Choroid plexus epithelial cell (primary cell): Measurements from ENCODE around the gene GNA15.
A peak's percentile ranks its signal among the peaks of the same experiment; 100 is the strongest.
"Not testable (repeated sequence)": the region's sequence is repeated elsewhere in the genome, so short reads cannot be mapped to it uniquely, and the experiment has no call there.

Experiments used
- DNase-seq: peaks from one replicate; pipeline ENCODE4 v3.0.0-alpha.2; 2010; ENCODE audit warnings: low read depth
- H3K4me3 ChIP-seq: 2 replicates; pipeline ENCODE4 v1.5.1; 2011; ENCODE audit warnings: low read depth, mild to moderate bottlenecking, control low read depth, low read length, moderate library complexity
- TF ChIP-seq, protein P1 (sequence below): conservative IDR thresholded peaks from 2 replicates; pipeline ENCODE4 v1.5.1; 2011; ENCODE audit warnings: low read depth, mild to moderate bottlenecking, control low read depth, inconsistent platforms, low read length, moderate library complexity

Gene GNA15

DNA sequence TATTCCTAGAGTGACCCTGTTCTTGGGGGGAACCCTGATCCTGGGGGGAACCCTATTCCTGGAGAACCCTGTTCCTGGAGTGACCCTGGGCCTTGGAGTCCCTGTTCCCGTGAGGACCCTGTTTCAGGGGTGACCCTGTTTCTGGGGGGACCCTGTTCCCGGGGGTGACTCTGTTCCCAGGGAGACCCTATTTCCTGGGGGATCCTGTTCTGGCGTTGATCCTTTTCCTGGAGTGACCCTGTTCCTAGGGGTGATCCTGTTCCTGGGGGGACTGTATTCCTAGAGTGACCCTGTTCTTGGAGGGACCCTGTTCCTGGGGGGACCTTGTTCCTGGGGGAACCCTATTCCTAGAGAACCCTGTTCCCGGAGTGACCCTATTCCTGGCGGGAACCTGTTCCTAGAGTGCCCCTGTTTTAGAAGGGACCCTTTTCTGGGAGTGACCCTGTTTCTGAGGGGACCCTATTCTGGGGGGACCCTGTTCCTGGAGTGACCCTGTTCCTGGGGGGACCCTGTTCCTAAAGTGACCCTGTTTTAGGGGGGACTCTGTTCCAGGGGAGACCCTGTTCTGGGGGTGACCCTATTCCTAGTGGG, 15.0 kb downstream of the GNA15 start:
- TF ChIP-seq, protein P1, sequence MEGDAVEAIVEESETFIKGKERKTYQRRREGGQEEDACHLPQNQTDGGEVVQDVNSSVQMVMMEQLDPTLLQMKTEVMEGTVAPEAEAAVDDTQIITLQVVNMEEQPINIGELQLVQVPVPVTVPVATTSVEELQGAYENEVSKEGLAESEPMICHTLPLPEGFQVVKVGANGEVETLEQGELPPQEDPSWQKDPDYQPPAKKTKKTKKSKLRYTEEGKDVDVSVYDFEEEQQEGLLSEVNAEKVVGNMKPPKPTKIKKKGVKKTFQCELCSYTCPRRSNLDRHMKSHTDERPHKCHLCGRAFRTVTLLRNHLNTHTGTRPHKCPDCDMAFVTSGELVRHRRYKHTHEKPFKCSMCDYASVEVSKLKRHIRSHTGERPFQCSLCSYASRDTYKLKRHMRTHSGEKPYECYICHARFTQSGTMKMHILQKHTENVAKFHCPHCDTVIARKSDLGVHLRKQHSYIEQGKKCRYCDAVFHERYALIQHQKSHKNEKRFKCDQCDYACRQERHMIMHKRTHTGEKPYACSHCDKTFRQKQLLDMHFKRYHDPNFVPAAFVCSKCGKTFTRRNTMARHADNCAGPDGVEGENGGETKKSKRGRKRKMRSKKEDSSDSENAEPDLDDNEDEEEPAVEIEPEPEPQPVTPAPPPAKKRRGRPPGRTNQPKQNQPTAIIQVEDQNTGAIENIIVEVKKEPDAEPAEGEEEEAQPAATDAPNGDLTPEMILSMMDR, result no peak
- H3K4me3 ChIP-seq, result no peak overlapping the region
- DNase-seq, result no peak

- TF ChIP-seq, protein P1, result no peak
- DNase-seq, result no peak
- no peak overlapping the region for H3K4me3 ChIP-seq
Observed at GRCh38 chr19:3151563-3152418, 16.0 kb downstream of the GNA15 start.

- no peak for DNase-seq
- TF ChIP-seq, protein P1, result no peak
- H3K4me3 ChIP-seq, result no peak overlapping the region
Observed at GRCh38 chr19:3152419-3152780, 16.6 kb downstream of the GNA15 start.

GRCh38 chr19:3153286-3154230, 17.7 kb downstream of the GNA15 start:
- TF ChIP-seq, protein P1, result no peak
- no peak overlapping the region for H3K4me3 ChIP-seq
- DNase-seq, result no peak

DNA sequence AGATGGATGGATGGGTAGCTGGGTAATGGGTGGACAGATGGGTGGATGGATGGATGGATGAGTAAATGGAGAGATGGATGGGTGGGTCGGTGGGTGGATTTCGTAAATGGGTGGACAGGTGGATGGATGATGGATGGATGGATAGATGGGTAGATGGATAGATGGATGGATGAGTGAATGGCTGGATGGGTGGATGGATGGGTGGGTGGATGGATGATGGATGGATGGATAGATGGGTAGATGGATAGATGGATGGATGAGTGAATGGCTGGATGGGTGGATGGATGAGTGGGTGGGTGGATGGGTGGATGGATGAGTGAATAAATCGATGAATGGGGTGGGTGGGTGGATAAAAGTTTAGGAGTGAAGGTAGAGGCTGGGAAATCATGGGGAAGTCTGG, 18.6 kb downstream of the GNA15 start:
- H3K4me3 ChIP-seq, result not testable (repeated sequence)

DNA sequence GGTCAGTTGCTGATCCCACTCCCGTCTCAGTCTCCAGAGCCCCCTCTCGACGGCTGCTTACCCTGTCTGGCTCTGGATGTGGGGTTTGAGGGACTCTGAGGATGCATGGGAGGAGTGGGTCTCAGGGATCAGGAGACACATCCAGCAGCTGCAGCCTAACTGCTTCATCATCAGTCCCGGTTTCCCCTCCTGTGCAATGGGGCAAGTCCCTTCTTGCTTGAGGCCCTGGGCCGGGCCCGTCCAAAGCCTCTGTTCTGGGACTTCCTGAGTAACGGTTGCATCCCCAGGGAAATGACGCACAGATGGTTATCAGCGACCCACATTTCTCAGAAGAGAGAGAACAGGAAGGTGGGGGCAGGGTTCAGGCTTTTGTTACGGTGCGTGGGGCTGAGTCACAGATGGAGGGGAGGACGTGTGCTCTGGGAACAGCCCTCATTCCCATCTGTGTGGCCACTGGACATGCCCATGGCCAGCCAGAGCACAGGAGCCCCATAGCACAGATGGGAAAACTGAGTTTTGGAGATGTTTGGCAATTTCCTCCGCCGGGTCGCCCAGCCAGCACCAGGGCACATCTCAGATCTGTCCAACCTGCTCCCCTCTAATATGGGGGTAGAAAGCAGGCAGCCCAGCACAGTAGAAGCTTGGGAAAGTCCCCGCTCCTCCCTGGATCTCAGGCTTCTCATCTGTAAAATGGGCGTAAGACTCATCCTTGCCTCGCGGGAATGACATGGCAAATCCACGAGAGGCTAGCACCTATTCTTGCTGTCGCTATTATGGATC, 19.3 kb downstream of the GNA15 start:
- TF ChIP-seq, protein P1, result no peak
- no peak overlapping the region for H3K4me3 ChIP-seq
- DNase-seq, result peak; percentile 99

More for the DNA sequence above, 18.6 kb downstream of the GNA15 start:
- not testable (repeated sequence) for DNase-seq
